ENCODE measurements around the gene OR10G3.
"Not testable (repeated sequence)": the region's sequence is repeated elsewhere in the genome, so short reads cannot be mapped to it uniquely, and the experiment has no call there.

The OR10G3 gene

GRCh38 chr14:21575661-21576060, 4.2 kb downstream of the OR10G3 start:
- H3K27ac ChIP-seq: no peak overlapping the region
- no peak for TF ChIP-seq CTCF (conservative IDR thresholded peaks at IDR 0.05; ENCODE audit: low read depth)
- DNase-seq (ENCODE audit: low spot score): no peak
- ChIA-PET CTCF (interaction anchor here (0.7 kb wide), 1 partner anchor 386 kb away, joined by 4 read pairs; no protein-coding TSS in a partner anchor), POLR2A (ENCODE audit: low non-redundant PET) (no interaction called here)

GRCh38 chr14:21572604-21573003, 7.3 kb downstream of the OR10G3 start:
- POLR2A ChIA-PET (ENCODE audit: low non-redundant PET): no interaction called here
- CTCF ChIA-PET: no interaction called here
- no peak overlapping the region for H3K27ac ChIP-seq
- DNase-seq (ENCODE audit: low spot score): no peak
- no peak for TF ChIP-seq CTCF (conservative IDR thresholded peaks at IDR 0.05; ENCODE audit: low read depth)

- POLR2A ChIA-PET (ENCODE audit: low non-redundant PET): interaction anchor here (1.1 kb wide), 1 partner anchor 48 kb away, joined by 4 read pairs; the partner anchor contains the start of gene METTL3
- no peak overlapping the region for H3K27ac ChIP-seq
- CTCF ChIA-PET: interaction anchor here (1.5 kb wide), 1 partner anchor 60 kb away, joined by 5 read pairs; no protein-coding TSS in a partner anchor
- DNase-seq (ENCODE audit: low spot score): no peak
- no peak for TF ChIP-seq CTCF (conservative IDR thresholded peaks at IDR 0.05; ENCODE audit: low read depth)
Observed at GRCh38 chr14:21558703-21559170, 21.1 kb downstream of the OR10G3 start.

GRCh38 chr14:21557084-21557901, 22.6 kb downstream of the OR10G3 start:
- peak; percentile 67 for DNase-seq (ENCODE audit: low spot score)
- peak; percentile 68 for TF ChIP-seq CTCF (conservative IDR thresholded peaks at IDR 0.05; ENCODE audit: low read depth)
- H3K27ac ChIP-seq: no peak overlapping the region
- ChIA-PET CTCF (interaction anchor here (1.3 to 1.9 kb wide), 2 partner anchors 46 to 59 kb away, joined by 6 to 30 read pairs; partner anchors contain the start of gene METTL3), POLR2A (ENCODE audit: low non-redundant PET) (no interaction called here)

- POLR2A ChIA-PET (ENCODE audit: low non-redundant PET): interaction anchor here (0.5 to 0.7 kb wide), 4 partner anchors 45 to 99 kb away, joined by 3 to 7 read pairs (median 6); partner anchors contain the start of genes METTL3, RAB2B and TOX4
- no peak for TF ChIP-seq CTCF (conservative IDR thresholded peaks at IDR 0.05; ENCODE audit: low read depth)
- no peak overlapping the region for H3K27ac ChIP-seq
- DNase-seq (ENCODE audit: low spot score): no peak
- CTCF ChIA-PET: interaction anchor here (0.6 to 1.9 kb wide), 4 partner anchors 45 to 482 kb away, joined by 3 to 30 read pairs (median 5); partner anchors contain the start of gene METTL3
Observed at GRCh38 chr14:21556378-21557083, 23.3 kb downstream of the OR10G3 start.

GRCh38 chr14:21553266-21553665, 26.6 kb downstream of the OR10G3 start:
- H3K27ac ChIP-seq: no peak overlapping the region
- no peak for DNase-seq (ENCODE audit: low spot score)
- TF ChIP-seq CTCF (conservative IDR thresholded peaks at IDR 0.05; ENCODE audit: low read depth): no peak
- ChIA-PET POLR2A (ENCODE audit: low non-redundant PET) (no interaction called here), CTCF (no interaction called here)

GRCh38 chr14:21544588-21544987, 35.3 kb downstream of the OR10G3 start:
- POLR2A ChIA-PET (ENCODE audit: low non-redundant PET); DNase-seq (ENCODE audit: low spot score); H3K27ac ChIP-seq: not testable (repeated sequence)
- CTCF ChIA-PET: interaction anchor here (0.6 kb wide), 1 partner anchor 85 kb away, joined by 3 read pairs; no protein-coding TSS in a partner anchor

Data from RWPE1 (cell line).